Neural cell (in vitro differentiated cells): Measurements from ENCODE around the gene SSC5D. TPM values are rescaled to one million over a fixed set of nuclear protein-coding genes. Genes with fewer than 3 reads are reported as not detected.

Experiments
- H2AFZ ChIP-seq: fragments of 200-600, 300-800 bp; sonication (generic), shearing (Covaris generic); 2 replicates; pipeline ENCODE4 v1.6.0; 2014; ENCODE audit warnings: low read depth, mild to moderate bottlenecking, antibody characterized with exemption, low read length, moderate library complexity
- H3F3A ChIP-seq: fragments of 200-600 bp; shearing (Covaris generic); 2 replicates; pipeline ENCODE4 v1.6.1; 2016; ENCODE audit warnings: mild to moderate bottlenecking, moderate library complexity, mixed read lengths, antibody characterized with exemption, low read length; ENCODE audit not compliant: insufficient read depth, poor library complexity, severe bottlenecking
- H3K27ac ChIP-seq: fragments of 200-600, 300-800 bp; sonication (generic), shearing (Covaris generic); 2 replicates; pipeline ENCODE4 v1.5.1; 2014; ENCODE audit warnings: mild to moderate bottlenecking, low read length, moderate library complexity
- H3K27me3 ChIP-seq: fragments of 300-800, 200-600 bp; sonication (generic), shearing (Covaris generic); 2 replicates; pipeline ENCODE4 v1.6.0; 2014; ENCODE audit warnings: mild to moderate bottlenecking, low read depth, low read length, moderate library complexity; ENCODE audit not compliant: insufficient read depth
- H3K36me3 ChIP-seq: fragments of 300-800, 200-600 bp; sonication (generic), shearing (Covaris generic); 2 replicates; pipeline ENCODE4 v1.5.1; 2014; ENCODE audit warnings: mild to moderate bottlenecking, antibody characterized with exemption, low read length, moderate library complexity; ENCODE audit not compliant: insufficient read depth
- H3K4me2 ChIP-seq: fragments of 300-800, 200-600 bp; sonication (generic), shearing (Covaris generic); 2 replicates; pipeline ENCODE4 v1.6.0; 2014; ENCODE audit warnings: mild to moderate bottlenecking, low read length
- H3K4me3 ChIP-seq: fragments of 300-800, 200-600 bp; sonication (generic), shearing (Covaris generic); 2 replicates; pipeline ENCODE4 v1.5.1; 2014; ENCODE audit warnings: mild to moderate bottlenecking, low read length, moderate library complexity
- H3K79me2 ChIP-seq: fragments of 200-600 bp; shearing (Covaris generic); replicated peaks from 2 replicates; pipeline ENCODE4 v1.6.0; 2014; ENCODE audit warnings: mild to moderate bottlenecking, low read length, moderate library complexity; ENCODE audit not compliant: insufficient read depth
- H3K9ac ChIP-seq: fragments of 300-800, 200-600 bp; sonication (generic), shearing (Covaris generic); 2 replicates; pipeline ENCODE4 v1.6.1; 2016; ENCODE audit warnings: mild to moderate bottlenecking, low read length, mixed read lengths
- H3K9me2 ChIP-seq: fragments of 200-600 bp; shearing (Covaris generic); 2 replicates; pipeline ENCODE4 v1.6.1; 2016; ENCODE audit warnings: mild to moderate bottlenecking, low read length, mixed read lengths; ENCODE audit not compliant: insufficient read depth
- H3K9me3 ChIP-seq: fragments of 200-600, 300-800 bp; sonication (generic), shearing (Covaris generic); 2 replicates; pipeline ENCODE4 v1.6.1; 2016; ENCODE audit warnings: mild to moderate bottlenecking, mixed run types, low read length, moderate library complexity, mixed read lengths
- H4K20me1 ChIP-seq: fragments of 200-600 bp; shearing (Covaris generic); 2 replicates; pipeline ENCODE4 v1.6.1; 2016; ENCODE audit warnings: mild to moderate bottlenecking, mixed run types; ENCODE audit not compliant: insufficient read depth
- EP300 ChIP-seq: fragments of 450-650 bp; conservative IDR thresholded peaks from 2 replicates; pipeline ENCODE4 v1.6.1; 2014; ENCODE audit warnings: antibody characterized with exemption, mild to moderate bottlenecking, moderate library complexity; ENCODE audit not compliant: poor library complexity, severe bottlenecking
- EZH2 ChIP-seq: fragments of 200-600, 300-800 bp; shearing (Covaris generic), sonication (generic); IDR thresholded peaks from 2 replicates; pipeline ENCODE4 v1.6.1; 2014; ENCODE audit warnings: antibody characterized with exemption, low read length, borderline replicate concordance, mild to moderate bottlenecking; ENCODE audit not compliant: insufficient read depth, poor library complexity, severe bottlenecking
- MXI1 ChIP-seq: fragments of 450-650 bp; conservative IDR thresholded peaks from 2 replicates; pipeline ENCODE4 v1.6.1; 2014; ENCODE audit warnings: antibody characterized with exemption, mild to moderate bottlenecking; ENCODE audit not compliant: poor library complexity, severe bottlenecking
- POLR2AphosphoS5 ChIP-seq: IDR thresholded peaks from 2 replicates; pipeline ENCODE4 v1.6.1; 2012
- RAD21 ChIP-seq: fragments of 450-650 bp; conservative IDR thresholded peaks from 2 replicates; pipeline ENCODE4 v1.6.1; 2014; ENCODE audit warnings: antibody characterized with exemption, mild to moderate bottlenecking, moderate library complexity
- SMC3 ChIP-seq: fragments of 450-650 bp; conservative IDR thresholded peaks from 2 replicates; pipeline ENCODE4 v1.6.1; 2014; ENCODE audit warnings: antibody characterized with exemption, mild to moderate bottlenecking, moderate library complexity; ENCODE audit not compliant: poor library complexity
- TAF1 ChIP-seq: IDR thresholded peaks from 2 replicates; pipeline ENCODE4 v1.6.1; 2012; ENCODE audit warnings: low read depth
- polyA plus RNA-seq: library from polyadenylated mRNA; depleted of rRNA; stranded (reverse); fragments of >200 nt; gene quantifications from 2 replicates; pipeline ENCODE4 v1.2.3, GENCODE V29; 2014
- TF ChIP-seq, protein P1 (sequence below): fragments of 450-650 bp; IDR thresholded peaks from 2 replicates; pipeline ENCODE4 v1.5.1; 2014; ENCODE audit warnings: antibody characterized with exemption, mild to moderate bottlenecking, moderate library complexity; ENCODE audit not compliant: poor library complexity, severe bottlenecking
- TF ChIP-seq, protein P2 (sequence below): IDR thresholded peaks from 2 replicates; pipeline ENCODE4 v1.6.1; 2012; ENCODE audit warnings: borderline replicate concordance

Gene SSC5D
- polyA plus RNA-seq, 1 donor from 2014 or later, result 0.45 TPM

DNA sequence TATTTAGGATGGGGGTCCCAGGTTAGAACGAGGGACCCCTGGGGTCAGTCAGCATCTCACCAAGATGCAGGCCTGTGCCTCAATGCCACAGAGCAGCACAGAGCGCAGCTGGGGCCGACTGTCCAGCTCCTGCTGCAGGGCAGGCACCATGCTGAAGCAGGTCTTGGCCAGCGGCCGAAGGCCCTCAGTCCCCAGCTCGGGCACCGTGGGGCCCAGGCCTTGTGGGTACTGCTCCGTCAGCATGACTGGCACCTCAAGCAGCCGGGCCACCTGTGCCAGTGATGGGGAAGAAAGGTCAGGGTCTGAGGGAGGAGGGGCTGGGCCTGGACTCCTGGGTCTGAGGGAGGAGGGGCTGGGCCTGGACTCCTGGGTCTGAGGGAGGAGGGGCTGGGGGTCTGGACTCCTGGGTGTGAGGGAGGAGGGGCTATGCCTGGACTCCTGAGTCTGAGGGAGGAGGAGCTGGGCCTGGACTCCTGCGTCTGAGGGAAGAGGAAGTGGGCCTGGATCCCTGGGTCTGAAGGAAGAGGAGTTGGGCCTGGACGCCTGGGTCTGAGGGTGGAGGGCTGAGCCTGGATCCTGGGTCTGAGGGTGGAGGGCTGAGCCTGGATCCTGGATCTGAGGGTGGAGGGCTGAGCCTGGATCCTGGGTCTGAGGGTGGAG is 32.5 kb upstream of the SSC5D start:
- peaks cover 3% of the 10 kb centered on the region for H3K27me3 ChIP-seq
- H3K9me2 ChIP-seq, result no peaks in the 10 kb centered on the region
- H2AFZ ChIP-seq, result no peak overlapping the region
- TF ChIP-seq, protein P1, sequence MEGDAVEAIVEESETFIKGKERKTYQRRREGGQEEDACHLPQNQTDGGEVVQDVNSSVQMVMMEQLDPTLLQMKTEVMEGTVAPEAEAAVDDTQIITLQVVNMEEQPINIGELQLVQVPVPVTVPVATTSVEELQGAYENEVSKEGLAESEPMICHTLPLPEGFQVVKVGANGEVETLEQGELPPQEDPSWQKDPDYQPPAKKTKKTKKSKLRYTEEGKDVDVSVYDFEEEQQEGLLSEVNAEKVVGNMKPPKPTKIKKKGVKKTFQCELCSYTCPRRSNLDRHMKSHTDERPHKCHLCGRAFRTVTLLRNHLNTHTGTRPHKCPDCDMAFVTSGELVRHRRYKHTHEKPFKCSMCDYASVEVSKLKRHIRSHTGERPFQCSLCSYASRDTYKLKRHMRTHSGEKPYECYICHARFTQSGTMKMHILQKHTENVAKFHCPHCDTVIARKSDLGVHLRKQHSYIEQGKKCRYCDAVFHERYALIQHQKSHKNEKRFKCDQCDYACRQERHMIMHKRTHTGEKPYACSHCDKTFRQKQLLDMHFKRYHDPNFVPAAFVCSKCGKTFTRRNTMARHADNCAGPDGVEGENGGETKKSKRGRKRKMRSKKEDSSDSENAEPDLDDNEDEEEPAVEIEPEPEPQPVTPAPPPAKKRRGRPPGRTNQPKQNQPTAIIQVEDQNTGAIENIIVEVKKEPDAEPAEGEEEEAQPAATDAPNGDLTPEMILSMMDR, result no peak
- no peak for TF ChIP-seq EP300
- TF ChIP-seq, protein P2, sequence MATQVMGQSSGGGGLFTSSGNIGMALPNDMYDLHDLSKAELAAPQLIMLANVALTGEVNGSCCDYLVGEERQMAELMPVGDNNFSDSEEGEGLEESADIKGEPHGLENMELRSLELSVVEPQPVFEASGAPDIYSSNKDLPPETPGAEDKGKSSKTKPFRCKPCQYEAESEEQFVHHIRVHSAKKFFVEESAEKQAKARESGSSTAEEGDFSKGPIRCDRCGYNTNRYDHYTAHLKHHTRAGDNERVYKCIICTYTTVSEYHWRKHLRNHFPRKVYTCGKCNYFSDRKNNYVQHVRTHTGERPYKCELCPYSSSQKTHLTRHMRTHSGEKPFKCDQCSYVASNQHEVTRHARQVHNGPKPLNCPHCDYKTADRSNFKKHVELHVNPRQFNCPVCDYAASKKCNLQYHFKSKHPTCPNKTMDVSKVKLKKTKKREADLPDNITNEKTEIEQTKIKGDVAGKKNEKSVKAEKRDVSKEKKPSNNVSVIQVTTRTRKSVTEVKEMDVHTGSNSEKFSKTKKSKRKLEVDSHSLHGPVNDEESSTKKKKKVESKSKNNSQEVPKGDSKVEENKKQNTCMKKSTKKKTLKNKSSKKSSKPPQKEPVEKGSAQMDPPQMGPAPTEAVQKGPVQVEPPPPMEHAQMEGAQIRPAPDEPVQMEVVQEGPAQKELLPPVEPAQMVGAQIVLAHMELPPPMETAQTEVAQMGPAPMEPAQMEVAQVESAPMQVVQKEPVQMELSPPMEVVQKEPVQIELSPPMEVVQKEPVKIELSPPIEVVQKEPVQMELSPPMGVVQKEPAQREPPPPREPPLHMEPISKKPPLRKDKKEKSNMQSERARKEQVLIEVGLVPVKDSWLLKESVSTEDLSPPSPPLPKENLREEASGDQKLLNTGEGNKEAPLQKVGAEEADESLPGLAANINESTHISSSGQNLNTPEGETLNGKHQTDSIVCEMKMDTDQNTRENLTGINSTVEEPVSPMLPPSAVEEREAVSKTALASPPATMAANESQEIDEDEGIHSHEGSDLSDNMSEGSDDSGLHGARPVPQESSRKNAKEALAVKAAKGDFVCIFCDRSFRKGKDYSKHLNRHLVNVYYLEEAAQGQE, result no peak
- no peak for TF ChIP-seq MXI1
- TF ChIP-seq TAF1, result no peak
- no peak for TF ChIP-seq POLR2AphosphoS5
- TF ChIP-seq EZH2, result no peak
- TF ChIP-seq SMC3, result no peak
- TF ChIP-seq RAD21, result no peak
- H3K4me3 ChIP-seq, result no peak overlapping the region
- H3K9ac ChIP-seq, result no peak overlapping the region
- no peaks in the 10 kb centered on the region for H4K20me1 ChIP-seq
- H3F3A ChIP-seq, result no peaks in the 10 kb centered on the region
- H3K4me2 ChIP-seq, result no peak overlapping the region
- H3K36me3 ChIP-seq, result no peaks in the 10 kb centered on the region
- no peak overlapping the region for H3K27ac ChIP-seq
- H3K9me3 ChIP-seq, result no peaks in the 10 kb centered on the region
- no peaks in the 10 kb centered on the region for H3K79me2 ChIP-seq

DNA sequence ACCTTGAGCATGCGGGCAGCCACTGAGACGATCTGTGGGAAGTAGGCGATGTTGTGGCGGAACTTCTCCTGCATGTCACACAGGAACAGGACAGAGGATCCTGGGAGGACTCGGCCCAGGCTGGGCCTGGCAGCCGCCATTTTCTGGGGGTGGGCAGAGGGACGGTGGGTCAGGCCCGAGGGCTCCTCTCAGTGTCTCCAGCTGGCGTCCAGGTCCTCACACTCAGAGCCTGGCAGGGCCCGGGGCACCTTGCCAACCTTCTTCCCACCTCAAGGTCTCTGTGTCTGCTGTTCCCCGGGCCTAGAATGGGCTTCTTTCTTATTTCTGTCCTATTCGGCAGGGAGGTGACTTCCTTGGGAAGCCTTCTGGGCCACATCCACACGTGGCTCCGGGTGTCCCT is 31.9 kb upstream of the SSC5D start:
- Histone ChIP-seq H3K36me3 (no peaks in the 10 kb centered on the region), H4K20me1 (no peaks in the 10 kb centered on the region), H3F3A (no peaks in the 10 kb centered on the region), H3K27me3 (peaks cover 3% of the 10 kb centered on the region), H3K9me3 (no peaks in the 10 kb centered on the region), H3K4me2 (no peak overlapping the region), H3K27ac (no peak overlapping the region), H3K9me2 (no peaks in the 10 kb centered on the region), H3K4me3 (no peak overlapping the region), H3K9ac (no peak overlapping the region), H2AFZ (no peak overlapping the region), H3K79me2 (no peaks in the 10 kb centered on the region)
- TF ChIP-seq SMC3 (no peak), RAD21 (no peak), EZH2 (no peak), EP300 (no peak), POLR2AphosphoS5 (no peak), TAF1 (no peak)
- TF ChIP-seq, protein P2, result no peak
